Measurements from ENCODE around the gene DOCK1.

Gene DOCK1

DNA sequence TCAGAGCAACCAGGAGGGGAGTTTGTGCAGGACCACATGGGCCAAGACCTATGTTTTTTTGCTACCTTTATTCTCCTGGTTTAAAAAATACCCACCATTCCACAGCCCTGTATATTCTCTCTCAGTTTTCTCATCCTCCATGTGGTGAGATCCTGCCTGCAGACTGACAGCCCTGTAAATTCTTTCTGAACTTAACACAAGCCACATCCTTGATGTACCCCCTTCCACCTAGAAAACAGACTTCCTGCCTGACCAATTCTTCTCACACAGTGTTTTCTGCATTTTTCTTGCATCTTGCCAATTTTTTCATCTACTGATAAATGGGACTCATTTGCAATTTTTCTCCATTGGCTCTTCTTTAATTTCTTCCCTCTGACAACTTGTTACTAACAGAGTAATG is 212.8 kb downstream of the DOCK1 start:
- no peak for DNase-seq (ENCODE audit: low read depth)
- no peak overlapping the region for H3K4me3 ChIP-seq (ENCODE audit: low read length)
- TF ChIP-seq, protein P1, sequence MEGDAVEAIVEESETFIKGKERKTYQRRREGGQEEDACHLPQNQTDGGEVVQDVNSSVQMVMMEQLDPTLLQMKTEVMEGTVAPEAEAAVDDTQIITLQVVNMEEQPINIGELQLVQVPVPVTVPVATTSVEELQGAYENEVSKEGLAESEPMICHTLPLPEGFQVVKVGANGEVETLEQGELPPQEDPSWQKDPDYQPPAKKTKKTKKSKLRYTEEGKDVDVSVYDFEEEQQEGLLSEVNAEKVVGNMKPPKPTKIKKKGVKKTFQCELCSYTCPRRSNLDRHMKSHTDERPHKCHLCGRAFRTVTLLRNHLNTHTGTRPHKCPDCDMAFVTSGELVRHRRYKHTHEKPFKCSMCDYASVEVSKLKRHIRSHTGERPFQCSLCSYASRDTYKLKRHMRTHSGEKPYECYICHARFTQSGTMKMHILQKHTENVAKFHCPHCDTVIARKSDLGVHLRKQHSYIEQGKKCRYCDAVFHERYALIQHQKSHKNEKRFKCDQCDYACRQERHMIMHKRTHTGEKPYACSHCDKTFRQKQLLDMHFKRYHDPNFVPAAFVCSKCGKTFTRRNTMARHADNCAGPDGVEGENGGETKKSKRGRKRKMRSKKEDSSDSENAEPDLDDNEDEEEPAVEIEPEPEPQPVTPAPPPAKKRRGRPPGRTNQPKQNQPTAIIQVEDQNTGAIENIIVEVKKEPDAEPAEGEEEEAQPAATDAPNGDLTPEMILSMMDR (IDR thresholded peaks at IDR 0.05; ENCODE audit: insufficient read depth, low read depth, low read length, missing control alignments) = no peak

GRCh38 chr10:127119936-127120335 is 214.7 kb downstream of the DOCK1 start:
- DNase-seq (ENCODE audit: low read depth) = no peak
- TF ChIP-seq, protein P1 (IDR thresholded peaks at IDR 0.05; ENCODE audit: insufficient read depth, low read depth, low read length, missing control alignments) = no peak
- no peak overlapping the region for H3K4me3 ChIP-seq (ENCODE audit: low read length)

- TF ChIP-seq, protein P1 (IDR thresholded peaks at IDR 0.05; ENCODE audit: insufficient read depth, low read depth, low read length, missing control alignments) = no peak
- DNase-seq (ENCODE audit: low read depth) = no peak
Measured at GRCh38 chr10:127122831-127123230, 217.6 kb downstream of the DOCK1 start.

GRCh38 chr10:127123626-127124025 is 218.4 kb downstream of the DOCK1 start:
- no peak for DNase-seq (ENCODE audit: low read depth)
- TF ChIP-seq, protein P1 (IDR thresholded peaks at IDR 0.05; ENCODE audit: insufficient read depth, low read depth, low read length, missing control alignments) = no peak
- H3K4me3 ChIP-seq (ENCODE audit: low read length) = no peak overlapping the region

More at GRCh38 chr10:127122831-127123230, 217.6 kb downstream of the DOCK1 start:
- no peak overlapping the region for H3K4me3 ChIP-seq (ENCODE audit: low read length)

- no peak overlapping the region for H3K4me3 ChIP-seq (ENCODE audit: low read length)
- TF ChIP-seq, protein P1 (IDR thresholded peaks at IDR 0.05; ENCODE audit: insufficient read depth, low read depth, low read length, missing control alignments) = no peak
- no peak for DNase-seq (ENCODE audit: low read depth)
Measured at GRCh38 chr10:127125331-127125730, 220.1 kb downstream of the DOCK1 start.

DNA sequence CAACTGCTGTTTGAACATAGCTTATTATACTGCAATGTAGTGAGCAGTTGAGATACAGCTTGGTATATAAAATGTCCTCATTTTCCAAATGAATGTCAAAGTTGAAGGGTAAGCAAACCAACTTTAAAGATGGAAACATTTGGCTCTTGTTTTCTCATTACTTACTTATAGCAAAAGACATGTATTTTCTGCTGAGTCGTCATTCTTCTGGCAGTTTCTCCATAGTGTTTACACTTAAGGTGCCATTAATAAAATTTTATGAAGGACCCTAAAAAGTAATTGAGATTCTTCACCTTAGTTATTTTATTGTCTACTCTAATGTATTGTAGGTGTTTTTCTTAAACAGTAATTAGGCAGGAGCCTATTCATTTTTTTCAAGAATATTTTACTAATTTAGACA is 222.6 kb downstream of the DOCK1 start:
- H3K4me3 ChIP-seq (ENCODE audit: low read length) = no peak overlapping the region
- no peak for DNase-seq (ENCODE audit: low read depth)
- TF ChIP-seq, protein P1 (IDR thresholded peaks at IDR 0.05; ENCODE audit: insufficient read depth, low read depth, low read length, missing control alignments) = no peak

GRCh38 chr10:127129104-127129503 is 223.9 kb downstream of the DOCK1 start:
- no peak overlapping the region for H3K4me3 ChIP-seq (ENCODE audit: low read length)
- DNase-seq (ENCODE audit: low read depth) = no peak
- TF ChIP-seq, protein P1 (IDR thresholded peaks at IDR 0.05; ENCODE audit: insufficient read depth, low read depth, low read length, missing control alignments) = no peak

Data from epithelial cell of esophagus (primary cell).